ENCODE measurements around the gene NFATC1. TPM values are rescaled to one million over a fixed set of nuclear protein-coding genes. Genes with fewer than 3 reads are reported as not detected.

Gene NFATC1
- polyA plus RNA-seq, 4 donors: 5.7 to 6.3 (median 6.1) TPM

- no peak for DNase-seq (ENCODE audit: low read depth in 4 of 4, low spot score in 2 of 4)
Measured at GRCh38 chr18:79436556-79437275, 41.0 kb downstream of the NFATC1 start.

GRCh38 chr18:79438089-79438897 lies 42.6 kb downstream of the NFATC1 start:
- no peak for DNase-seq (ENCODE audit: low read depth in 4 of 4, low spot score in 2 of 4)

GRCh38 chr18:79438898-79439627 lies 43.3 kb downstream of the NFATC1 start:
- no peak for DNase-seq (ENCODE audit: low read depth in 4 of 4, low spot score in 2 of 4)

GRCh38 chr18:79439628-79440023 lies 43.9 kb downstream of the NFATC1 start:
- DNase-seq (ENCODE audit: low read depth in 4 of 4, low spot score in 2 of 4): no peak

- no peak for DNase-seq (ENCODE audit: low read depth in 4 of 4, low spot score in 2 of 4)
Measured at GRCh38 chr18:79440316-79441110, 44.8 kb downstream of the NFATC1 start.

GRCh38 chr18:79441420-79441819 lies 45.7 kb downstream of the NFATC1 start:
- DNase-seq (ENCODE audit: low read depth in 4 of 4, low spot score in 2 of 4): no peak

GRCh38 chr18:79442508-79443221 lies 46.9 kb downstream of the NFATC1 start:
- no peak for DNase-seq (ENCODE audit: low read depth in 4 of 4, low spot score in 2 of 4)

- no peak for DNase-seq (ENCODE audit: low read depth in 4 of 4, low spot score in 2 of 4)
Measured at GRCh38 chr18:79445221-79445620, 49.5 kb downstream of the NFATC1 start.

- no peak for DNase-seq (ENCODE audit: low read depth in 4 of 4, low spot score in 2 of 4)
Measured at GRCh38 chr18:79445696-79446561, 50.2 kb downstream of the NFATC1 start.

GRCh38 chr18:79446931-79447330 lies 51.2 kb downstream of the NFATC1 start:
- DNase-seq (ENCODE audit: low read depth in 4 of 4, low spot score in 2 of 4): no peak

- no peak for DNase-seq (ENCODE audit: low read depth in 4 of 4, low spot score in 2 of 4)
Measured at GRCh38 chr18:79447703-79448367, 52.1 kb downstream of the NFATC1 start.

GRCh38 chr18:79448621-79449020 lies 52.9 kb downstream of the NFATC1 start:
- DNase-seq (ENCODE audit: low read depth in 4 of 4, low spot score in 2 of 4): no peak

GRCh38 chr18:79449551-79450288 lies 54.0 kb downstream of the NFATC1 start:
- DNase-seq (ENCODE audit: low read depth in 4 of 4, low spot score in 2 of 4): no peak

- DNase-seq (ENCODE audit: low read depth in 4 of 4, low spot score in 2 of 4): no peak
Measured at GRCh38 chr18:79450289-79451080, 54.8 kb downstream of the NFATC1 start.

- DNase-seq (ENCODE audit: low read depth in 4 of 4, low spot score in 2 of 4): no peak
Measured at GRCh38 chr18:79451237-79452125, 55.8 kb downstream of the NFATC1 start.
